Activated CD4-positive, alpha-beta T cell treated with anti-CD3 and anti-CD28 coated beads for 36 hours (primary cell): ENCODE results near the gene CLSTN2. TPM values are rescaled to one million over a fixed set of nuclear protein-coding genes. Genes with fewer than 3 reads are reported as not detected.

ENCODE experiments used
- ATAC-seq: fragments of 200-7000 bp; cut with Tn5 transposase; one replicate; pipeline ENCODE4 v1.10.0; 2021; ENCODE audit warnings: mild to moderate bottlenecking, moderate library complexity
- CTCF ChIA-PET: fragments of 350-600 bp; sonication (Branson Sonifier 250); formaldehyde crosslinking; loops from one replicate; lab custom pipeline; 2021; ENCODE audit warnings: antibody characterized with exemption; lab: Charles Lee
- POLR2A ChIA-PET: fragments of 350-600 bp; sonication (Branson Sonifier 250); formaldehyde crosslinking; loops from one replicate; lab custom pipeline; 2021; ENCODE audit warnings: antibody characterized with exemption, inconsistent platforms; lab: Charles Lee
- DNase-seq: peaks from one replicate; pipeline ENCODE4 v3.0.0-alpha.2; 2020
- H3K27ac Mint-ChIP-seq: one replicate; pipeline ENCODE4 v1.8.0; 2021; ENCODE audit warnings: mixed read lengths
- H3K27me3 Mint-ChIP-seq: one replicate; pipeline ENCODE4 v1.8.0; 2021; ENCODE audit warnings: mixed read lengths
- H3K36me3 Mint-ChIP-seq: one replicate; pipeline ENCODE4 v1.8.0; 2021; ENCODE audit warnings: low read depth, mixed read lengths
- H3K4me1 Mint-ChIP-seq: one replicate; pipeline ENCODE4 v1.8.0; 2021; ENCODE audit warnings: mixed read lengths
- H3K4me3 Mint-ChIP-seq: one replicate; pipeline ENCODE4 v1.8.0; 2021; ENCODE audit warnings: mild to moderate bottlenecking, moderate library complexity, mixed read lengths
- H3K9me3 Mint-ChIP-seq: one replicate; pipeline ENCODE4 v1.8.0; 2021; ENCODE audit warnings: low read depth, mixed read lengths
- intact Hi-C, 2 experiments: fragments of 100-400 bp; cut with DNase I in 1 of 2; cut with micrococcal nuclease in 1 of 2; formaldehyde crosslinking; loops; one replicate each; pipeline versions ENCODE4 v1.14.2 to v1.15.1; 2022 to 2024; cut with DNase I, micrococcal nuclease
- total RNA-seq, 2 experiments: library from RNA; stranded (reverse); gene quantifications; one replicate each; pipeline ENCODE4 v1.2.3, GENCODE V29; 2021

CLSTN2 gene
- total RNA-seq, 2 experiments from 2014 or later, result not detected

DNA sequence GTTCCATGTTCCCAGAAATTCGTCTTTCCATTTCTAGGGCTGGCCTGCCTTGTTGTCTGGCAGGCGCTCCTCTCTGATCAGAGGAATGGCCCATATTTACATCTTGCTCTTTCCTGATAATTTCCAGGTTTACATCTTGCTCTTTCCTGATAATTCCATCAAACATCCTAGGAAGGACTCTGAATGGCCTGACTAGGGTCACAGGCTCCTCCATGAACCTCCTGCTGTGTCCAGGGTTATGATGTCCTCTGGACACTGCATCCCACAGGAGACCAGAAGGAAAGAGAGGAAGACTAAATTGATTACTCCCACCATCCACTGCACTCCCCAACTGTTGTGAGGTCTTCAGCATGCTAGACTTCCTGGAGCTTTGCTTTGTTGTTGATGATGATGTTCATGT is 75.4 kb downstream of the CLSTN2 start:
- no peak for ATAC-seq
- Mint-ChIP-seq H3K4me1 (no peaks in the 10 kb centered on the region), H3K27ac (no peak overlapping the region), H3K36me3 (no peaks in the 10 kb centered on the region), H3K4me3 (no peak overlapping the region), H3K9me3 (no peaks in the 10 kb centered on the region), H3K27me3 (peaks cover 10% of the 10 kb centered on the region)
- no peak for DNase-seq
- intact Hi-C loops, result no loop called here
- ChIA-PET CTCF (no interaction called here), POLR2A (no interaction called here)

DNA sequence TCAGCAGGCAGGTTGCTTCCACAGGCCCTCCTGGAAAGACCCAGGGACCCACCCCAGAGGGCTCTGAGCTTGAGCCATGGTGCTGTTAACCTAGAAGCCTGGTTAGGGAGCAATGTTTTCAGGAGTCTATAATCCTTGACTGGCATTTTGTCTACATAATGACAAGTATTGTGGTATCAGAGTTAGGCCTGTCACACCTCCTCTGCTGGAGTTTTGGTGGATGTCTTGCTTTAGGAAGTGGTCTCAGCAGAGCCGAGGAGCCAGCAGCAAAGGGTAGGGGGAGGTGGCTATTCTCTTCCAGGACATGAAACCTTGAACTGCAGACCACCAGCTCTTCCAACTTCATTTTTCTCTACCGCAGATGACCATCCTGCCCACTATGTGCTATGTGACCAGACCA is 76.1 kb downstream of the CLSTN2 start:
- ChIA-PET CTCF (no interaction called here), POLR2A (no interaction called here)
- no peak overlapping the region for H3K4me3 Mint-ChIP-seq
- H3K27me3 Mint-ChIP-seq, result peaks cover 7% of the 10 kb centered on the region
- ATAC-seq (no peak), DNase-seq (no peak)
- intact Hi-C loops, result no loop called here
- no peaks in the 10 kb centered on the region for H3K36me3 Mint-ChIP-seq
- no peak overlapping the region for H3K27ac Mint-ChIP-seq
- no peaks in the 10 kb centered on the region for H3K9me3 Mint-ChIP-seq
- H3K4me1 Mint-ChIP-seq, result no peaks in the 10 kb centered on the region

DNA sequence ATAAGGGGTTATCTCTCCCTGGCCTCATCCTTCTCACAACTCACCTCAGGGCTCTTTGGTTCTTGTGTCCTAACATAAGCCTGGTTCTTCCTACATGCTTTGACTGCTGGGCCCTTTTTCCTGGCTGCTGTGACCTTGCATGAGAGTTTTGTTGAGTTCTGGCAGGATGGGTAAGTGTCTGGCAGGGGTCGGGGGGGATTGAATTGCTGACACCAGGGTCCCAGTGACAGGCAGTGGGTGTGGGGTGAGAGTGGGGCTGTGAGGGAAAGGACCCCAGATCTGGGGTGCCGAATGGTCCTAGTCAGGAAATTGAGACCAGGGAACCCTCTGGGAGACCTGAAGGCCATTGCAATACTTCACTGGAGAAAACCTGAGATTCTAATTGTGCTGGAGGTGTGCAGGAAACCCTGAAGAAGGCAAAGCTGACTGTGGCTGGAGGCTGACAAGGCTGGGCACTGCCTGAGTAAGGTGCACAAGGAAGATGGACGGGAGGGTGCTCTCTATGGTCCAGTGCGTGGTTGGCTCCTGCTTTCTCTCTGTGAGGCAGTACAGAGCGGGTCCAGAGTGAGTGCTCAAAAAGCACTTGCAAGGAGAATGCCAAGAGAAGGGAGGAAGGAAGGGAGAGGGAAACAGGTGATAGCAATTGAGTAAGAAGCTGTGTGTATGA is 76.8 kb downstream of the CLSTN2 start:
- H3K27me3 Mint-ChIP-seq, result peaks cover 3% of the 10 kb centered on the region
- ATAC-seq (no peak), DNase-seq (no peak)
- ChIA-PET POLR2A (no interaction called here), CTCF (no interaction called here)
- no peaks in the 10 kb centered on the region for H3K36me3 Mint-ChIP-seq
- intact Hi-C loops, result no loop called here
- no peaks in the 10 kb centered on the region for H3K4me1 Mint-ChIP-seq
- H3K4me3 Mint-ChIP-seq, result no peak overlapping the region
- no peaks in the 10 kb centered on the region for H3K9me3 Mint-ChIP-seq
- H3K27ac Mint-ChIP-seq, result no peak overlapping the region

DNA sequence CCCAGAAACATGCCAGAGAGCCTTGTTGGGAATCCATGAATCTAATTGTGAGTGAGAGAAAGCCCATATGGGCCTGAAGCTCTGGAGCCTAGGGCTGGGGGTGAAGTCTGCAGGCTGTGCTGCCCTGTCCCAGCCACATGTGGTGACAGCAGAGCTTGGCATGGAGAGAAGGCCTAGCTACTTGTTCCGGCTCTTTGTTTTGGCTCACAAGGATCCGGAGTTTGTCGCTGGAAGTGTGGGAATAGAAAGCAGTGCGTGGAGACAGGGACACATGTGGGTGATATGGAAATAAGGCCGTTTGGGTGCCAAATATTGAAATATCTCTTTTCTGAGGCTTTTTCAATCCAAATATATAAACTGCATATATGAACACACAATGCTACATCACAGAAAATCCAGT is 78.2 kb downstream of the CLSTN2 start:
- no peak overlapping the region for H3K4me3 Mint-ChIP-seq
- intact Hi-C loops, result no loop called here
- no peaks in the 10 kb centered on the region for H3K27me3 Mint-ChIP-seq
- ATAC-seq (no peak), DNase-seq (no peak)
- ChIA-PET POLR2A (no interaction called here), CTCF (interaction anchor here (0.7 kb wide), 1 partner anchor 27 kb away, joined by 3 read pairs; no protein-coding TSS in a partner anchor)
- no peak overlapping the region for H3K27ac Mint-ChIP-seq
- H3K9me3 Mint-ChIP-seq, result no peaks in the 10 kb centered on the region
- H3K36me3 Mint-ChIP-seq, result no peaks in the 10 kb centered on the region
- H3K4me1 Mint-ChIP-seq, result no peaks in the 10 kb centered on the region

DNA sequence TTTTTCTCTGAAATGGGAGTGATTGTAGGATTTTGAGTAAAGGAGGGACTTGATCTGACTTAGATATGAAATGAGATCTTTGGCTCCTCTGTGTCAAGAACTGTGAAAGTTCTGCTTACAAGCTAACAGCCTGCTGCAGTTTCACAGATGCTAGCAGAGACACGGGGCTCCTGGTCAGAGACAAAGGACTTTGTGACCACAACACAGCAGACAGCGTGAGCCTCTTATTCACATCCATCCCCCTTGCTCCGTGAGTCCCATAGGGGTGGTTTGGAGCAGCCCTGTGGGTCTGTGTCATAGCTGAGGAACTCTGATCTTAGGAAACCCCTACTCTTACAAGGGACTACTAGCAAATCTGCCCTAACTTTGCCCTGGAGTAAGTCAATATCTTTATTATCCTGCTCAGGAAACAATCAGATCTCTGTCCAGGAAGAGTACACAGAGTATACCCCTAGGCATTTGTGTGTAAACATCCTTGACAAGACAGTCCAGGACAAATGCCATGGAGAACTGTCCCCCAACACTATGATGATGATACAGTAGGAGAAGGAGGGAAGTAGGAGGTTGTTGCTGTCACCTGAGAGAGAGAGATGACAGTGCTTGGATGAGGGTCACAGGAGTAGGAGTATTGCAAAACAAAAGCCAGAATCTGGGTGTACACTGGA is 80.0 kb downstream of the CLSTN2 start:
- H3K9me3 Mint-ChIP-seq, result no peaks in the 10 kb centered on the region
- no peak for ATAC-seq
- CTCF ChIA-PET, result no interaction called here
- H3K27ac Mint-ChIP-seq, result no peak overlapping the region
- intact Hi-C loops, result no loop called here
- H3K4me1 Mint-ChIP-seq, result no peaks in the 10 kb centered on the region
- DNase-seq, result no peak
- no peak overlapping the region for H3K4me3 Mint-ChIP-seq
- H3K27me3 Mint-ChIP-seq, result no peaks in the 10 kb centered on the region
- POLR2A ChIA-PET, result no interaction called here
- H3K36me3 Mint-ChIP-seq, result no peaks in the 10 kb centered on the region

DNA sequence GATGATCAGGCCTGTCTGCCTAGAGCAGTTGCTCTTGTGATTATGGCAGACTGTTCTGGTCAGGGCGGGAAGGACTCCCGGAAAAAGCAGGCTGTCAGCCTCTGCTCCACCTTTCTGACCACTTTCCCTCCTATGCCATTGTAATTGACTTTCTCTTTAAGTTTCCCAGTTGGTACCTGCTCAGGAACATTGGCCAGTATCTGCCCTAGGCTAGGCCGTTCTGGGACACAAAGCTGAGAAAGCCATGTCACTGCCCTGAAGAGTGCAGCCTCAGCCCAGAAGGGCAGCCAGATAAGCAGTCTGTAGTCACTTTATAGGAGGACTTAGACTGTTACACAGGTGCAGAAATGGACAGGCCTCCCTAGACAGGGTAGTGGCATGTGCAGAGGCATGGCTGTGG is 80.8 kb downstream of the CLSTN2 start:
- no peak for ATAC-seq
- no peak overlapping the region for H3K27ac Mint-ChIP-seq
- intact Hi-C loops, result no loop called here
- H3K4me3 Mint-ChIP-seq, result no peak overlapping the region
- H3K36me3 Mint-ChIP-seq, result no peaks in the 10 kb centered on the region
- H3K27me3 Mint-ChIP-seq, result no peaks in the 10 kb centered on the region
- CTCF ChIA-PET, result no interaction called here
- no peaks in the 10 kb centered on the region for H3K9me3 Mint-ChIP-seq
- H3K4me1 Mint-ChIP-seq, result no peaks in the 10 kb centered on the region
- no peak for DNase-seq
- POLR2A ChIA-PET, result no interaction called here

DNA sequence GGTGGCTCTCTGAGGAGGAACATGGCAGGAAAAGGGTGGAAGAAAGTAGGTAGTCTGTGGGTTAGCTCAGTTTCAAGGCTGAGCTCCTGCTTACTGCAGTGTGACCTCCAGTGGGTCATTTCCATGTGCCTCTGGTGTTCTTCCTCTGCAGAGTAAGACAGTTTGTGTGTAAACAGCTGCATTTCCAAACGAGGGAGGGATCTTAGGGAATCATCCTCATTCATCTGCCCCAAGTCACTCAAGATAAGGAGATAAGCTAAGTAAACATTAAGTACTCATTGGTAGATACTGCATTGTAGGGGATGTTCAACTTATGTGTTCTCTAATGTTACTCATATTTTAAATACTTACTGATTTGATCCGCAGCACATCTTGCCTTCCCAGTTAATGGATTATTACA is 83.6 kb downstream of the CLSTN2 start:
- Mint-ChIP-seq H3K36me3 (no peaks in the 10 kb centered on the region), H3K27ac (no peak overlapping the region), H3K9me3 (no peaks in the 10 kb centered on the region), H3K4me1 (no peaks in the 10 kb centered on the region), H3K27me3 (no peaks in the 10 kb centered on the region), H3K4me3 (no peak overlapping the region)
- POLR2A ChIA-PET, result no interaction called here
- ATAC-seq, result no peak
- intact Hi-C loops, result no loop called here
- DNase-seq, result no peak
- CTCF ChIA-PET, result no interaction called here

DNA sequence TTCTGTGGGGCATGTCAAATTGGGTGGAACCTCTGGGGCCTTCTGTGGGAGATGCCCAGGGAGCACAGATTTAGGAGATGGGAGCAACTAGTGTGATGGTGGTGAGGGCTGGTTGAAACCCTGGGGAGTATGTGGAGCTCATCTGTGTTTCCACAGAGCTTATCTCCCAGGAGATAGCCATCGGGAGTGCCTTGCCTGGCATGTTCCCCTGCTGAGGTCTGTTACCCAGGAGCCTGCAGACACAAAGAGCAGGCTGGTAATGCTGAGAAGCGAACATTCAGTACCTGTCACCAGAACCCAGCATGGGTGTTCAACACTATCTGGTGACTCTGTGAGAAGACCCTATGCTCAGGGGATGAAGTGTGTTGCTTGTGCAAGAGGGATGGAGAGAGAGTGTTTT is 85.0 kb downstream of the CLSTN2 start:
- ChIA-PET CTCF (no interaction called here), POLR2A (no interaction called here)
- no peak overlapping the region for H3K4me3 Mint-ChIP-seq
- intact Hi-C loops, result no loop called here
- no peak for ATAC-seq
- H3K4me1 Mint-ChIP-seq, result no peaks in the 10 kb centered on the region
- no peaks in the 10 kb centered on the region for H3K9me3 Mint-ChIP-seq
- no peaks in the 10 kb centered on the region for H3K36me3 Mint-ChIP-seq
- no peak for DNase-seq
- H3K27me3 Mint-ChIP-seq, result no peaks in the 10 kb centered on the region
- H3K27ac Mint-ChIP-seq, result no peak overlapping the region

DNA sequence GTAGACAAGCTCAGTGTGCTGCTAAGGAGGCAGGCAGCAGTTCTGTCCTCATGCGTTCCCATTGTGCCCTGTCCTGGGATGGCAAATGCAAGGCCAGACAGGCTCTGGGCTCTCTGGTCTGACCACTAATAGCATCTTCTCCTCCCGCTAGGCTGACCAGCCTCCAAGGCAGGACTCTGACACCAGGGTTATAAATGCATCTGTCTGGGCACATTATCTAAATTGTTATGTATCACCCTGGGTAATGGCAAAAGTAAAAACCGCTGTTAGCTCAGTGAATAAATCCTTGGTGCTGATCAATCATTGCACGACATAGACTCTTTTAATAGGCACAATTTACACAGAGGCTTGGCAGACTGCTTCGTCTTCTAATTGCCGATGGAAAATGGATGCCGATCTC is 85.6 kb downstream of the CLSTN2 start:
- no peaks in the 10 kb centered on the region for H3K36me3 Mint-ChIP-seq
- DNase-seq, result no peak
- ChIA-PET POLR2A (no interaction called here), CTCF (no interaction called here)
- no peak overlapping the region for H3K27ac Mint-ChIP-seq
- no peak overlapping the region for H3K4me3 Mint-ChIP-seq
- H3K27me3 Mint-ChIP-seq, result no peaks in the 10 kb centered on the region
- no peaks in the 10 kb centered on the region for H3K4me1 Mint-ChIP-seq
- ATAC-seq, result no peak
- H3K9me3 Mint-ChIP-seq, result no peaks in the 10 kb centered on the region
- intact Hi-C loops, result no loop called here

DNA sequence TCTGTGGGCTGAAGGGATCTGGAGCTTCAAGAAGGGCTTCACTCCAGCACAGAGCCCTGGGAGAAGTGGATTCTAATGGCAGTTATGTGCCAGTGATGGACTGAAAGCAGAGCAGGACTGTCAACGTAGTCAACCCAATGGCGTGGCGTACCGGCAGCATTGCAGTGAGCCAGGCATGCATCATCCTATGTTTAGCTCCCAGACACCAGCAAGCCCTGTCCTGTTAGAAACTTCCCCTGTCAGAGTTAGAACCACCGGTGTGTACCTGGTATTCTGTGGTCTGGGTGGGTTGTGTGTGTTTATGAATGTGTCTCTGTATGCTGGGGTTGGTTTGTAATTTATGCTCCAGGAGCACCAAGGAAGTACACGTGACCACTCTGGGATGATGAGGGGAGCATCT is 86.3 kb downstream of the CLSTN2 start:
- no peak for DNase-seq
- Mint-ChIP-seq H3K27ac (no peak overlapping the region), H3K4me1 (no peaks in the 10 kb centered on the region), H3K4me3 (no peak overlapping the region), H3K9me3 (no peaks in the 10 kb centered on the region), H3K27me3 (no peaks in the 10 kb centered on the region), H3K36me3 (no peaks in the 10 kb centered on the region)
- CTCF ChIA-PET, result no interaction called here
- intact Hi-C loops, result no loop called here
- ATAC-seq, result no peak
- POLR2A ChIA-PET, result no interaction called here

DNA sequence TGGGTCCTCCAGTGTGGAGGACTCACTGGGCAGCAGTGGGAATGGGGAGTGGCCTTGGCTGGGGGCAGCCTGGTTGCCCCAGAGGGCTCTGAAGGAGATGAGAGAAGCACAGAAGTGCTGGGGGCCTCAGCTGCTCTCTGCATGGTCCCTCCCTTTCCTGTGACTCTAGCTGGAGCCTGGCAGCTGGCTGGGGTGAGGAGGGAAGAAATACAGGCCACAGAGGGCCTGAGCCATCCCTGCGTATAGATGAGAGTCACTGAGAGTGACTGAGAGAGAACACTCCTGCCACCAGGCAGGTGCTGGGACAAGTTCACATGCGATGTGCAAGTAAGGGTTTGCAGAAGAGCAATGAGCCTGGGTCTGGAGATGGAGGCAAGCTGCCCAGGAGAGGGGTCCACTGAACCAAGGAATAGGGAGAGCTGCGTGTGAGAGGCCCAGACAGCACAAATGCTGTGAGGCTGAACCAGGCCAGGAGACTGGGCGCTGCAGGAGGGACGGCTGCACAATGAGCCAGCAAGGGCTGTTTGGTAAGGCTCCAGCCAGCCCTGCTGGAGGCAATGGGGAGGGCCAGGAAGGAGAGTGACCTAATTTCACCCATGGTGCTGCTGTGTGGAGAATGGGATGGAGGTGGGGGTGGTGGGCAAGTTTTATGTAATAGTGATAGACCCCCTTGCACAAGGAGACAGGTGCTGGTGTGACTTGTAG is 87.2 kb downstream of the CLSTN2 start:
- DNase-seq, result no peak
- no peak for ATAC-seq
- ChIA-PET CTCF (no interaction called here), POLR2A (no interaction called here)
- intact Hi-C loops, result no loop called here
- H3K36me3 Mint-ChIP-seq, result no peaks in the 10 kb centered on the region
- H3K4me1 Mint-ChIP-seq, result no peaks in the 10 kb centered on the region
- H3K9me3 Mint-ChIP-seq, result no peaks in the 10 kb centered on the region
- H3K27ac Mint-ChIP-seq, result no peak overlapping the region
- no peak overlapping the region for H3K4me3 Mint-ChIP-seq
- no peaks in the 10 kb centered on the region for H3K27me3 Mint-ChIP-seq
